Mesenchymal stem cell (in vitro differentiated cells and primary cell): Measurements from ENCODE around the gene EPHX1.

Experiments
- DNase-seq: peaks from one replicate; pipeline ENCODE4 v3.0.0-alpha.2; 2013
- H2AFZ ChIP-seq: one replicate; pipeline ENCODE4 v1.6.1; 2013; ENCODE audit warnings: low read depth, mild to moderate bottlenecking, control low read depth, inconsistent platforms, low read length, moderate library complexity
- H2AK5ac ChIP-seq: 2 replicates; pipeline ENCODE4 v1.6.1; 2013; ENCODE audit warnings: low read length, moderate library complexity, mild to moderate bottlenecking, inconsistent platforms; ENCODE audit not compliant: severe bottlenecking
- H2BK120ac ChIP-seq: one replicate; pipeline ENCODE4 v1.6.1; 2013; ENCODE audit warnings: low read depth, mild to moderate bottlenecking, inconsistent platforms, low read length, moderate library complexity
- H2BK12ac ChIP-seq, 2 experiments: one replicate each; pipeline ENCODE4 v1.6.1; 2013; ENCODE audit warnings: inconsistent platforms in 2 of 2, low read length in 2 of 2, mild to moderate bottlenecking in 2 of 2, moderate library complexity in 2 of 2, control low read depth in 1 of 2
- H2BK15ac ChIP-seq: one replicate; pipeline ENCODE4 v1.6.1; 2013; ENCODE audit warnings: mild to moderate bottlenecking, low read depth, inconsistent platforms; ENCODE audit not compliant: poor library complexity, severe bottlenecking
- H2BK5ac ChIP-seq: 2 replicates; pipeline ENCODE4 v1.6.1; 2013; ENCODE audit warnings: low read depth, mild to moderate bottlenecking, low read length, control low read depth, inconsistent platforms; ENCODE audit not compliant: poor library complexity, severe bottlenecking
- H3K14ac ChIP-seq, 2 experiments: one replicate each; pipeline ENCODE4 v1.6.1; 2013; ENCODE audit warnings: inconsistent platforms in 2 of 2, low read length in 2 of 2, control low read depth in 1 of 2, mild to moderate bottlenecking in 1 of 2, moderate library complexity in 1 of 2
- H3K18ac ChIP-seq, 2 experiments: one replicate each; pipeline ENCODE4 v1.6.1; 2013; ENCODE audit warnings: inconsistent platforms in 2 of 2, low read length in 2 of 2, control low read depth in 1 of 2, low read depth in 1 of 2, mild to moderate bottlenecking in 1 of 2
- H3K23ac ChIP-seq, 2 experiments: one replicate each; pipeline ENCODE4 v1.6.1; 2013; ENCODE audit warnings: inconsistent platforms in 2 of 2, low read length in 2 of 2, mild to moderate bottlenecking in 2 of 2, moderate library complexity in 2 of 2, control low read depth in 1 of 2
- H3K27ac ChIP-seq: 2 replicates; pipeline ENCODE4 v1.5.1; 2013; ENCODE audit warnings: mild to moderate bottlenecking, moderate library complexity, low read length, control low read depth, inconsistent platforms; ENCODE audit not compliant: poor library complexity, severe bottlenecking
- H3K27me3 ChIP-seq, 2 experiments: 2 replicates each; pipeline versions ENCODE4 v1.6.1 to v1.7.0; 2013; ENCODE audit warnings: low read length in 2 of 2, mild to moderate bottlenecking in 2 of 2, moderate library complexity in 2 of 2, control low read depth in 1 of 2, inconsistent platforms in 1 of 2; ENCODE audit not compliant: control insufficient read depth in 1 of 2, insufficient read depth in 1 of 2
- H3K36me3 ChIP-seq, 2 experiments: 2 replicates each; pipeline versions ENCODE4 v1.6.1 to v1.7.0; 2013; ENCODE audit warnings: low read length in 2 of 2, control low read depth in 1 of 2, inconsistent platforms in 1 of 2, low read depth in 1 of 2, mild to moderate bottlenecking in 1 of 2; ENCODE audit not compliant: insufficient read depth in 2 of 2, control insufficient read depth in 1 of 2
- H3K4ac ChIP-seq, 2 experiments: one replicate each; pipeline ENCODE4 v1.6.1; 2013; ENCODE audit warnings: inconsistent platforms in 2 of 2, low read length in 2 of 2, mild to moderate bottlenecking in 2 of 2, moderate library complexity in 2 of 2, control low read depth in 1 of 2, low read depth in 1 of 2
- H3K4me1 ChIP-seq: 2 replicates; pipeline ENCODE4 v1.6.1; 2013; ENCODE audit warnings: low read depth, low read length, control low read depth; ENCODE audit not compliant: control insufficient read depth, insufficient read depth
- H3K4me2 ChIP-seq: 2 replicates; pipeline ENCODE4 v1.6.1; 2013; ENCODE audit warnings: low read length, mild to moderate bottlenecking, inconsistent platforms; ENCODE audit not compliant: poor library complexity, severe bottlenecking
- H3K4me3 ChIP-seq, 2 experiments: 2 replicates each; pipeline versions ENCODE4 v1.5.1 to v1.7.0; 2013; ENCODE audit warnings: low read length in 2 of 2, mild to moderate bottlenecking in 2 of 2, control low read depth in 1 of 2, low read depth in 1 of 2; ENCODE audit not compliant: insufficient read depth in 1 of 2
- H3K79me1 ChIP-seq: replicated peaks from 2 replicates; pipeline ENCODE4 v1.6.1; 2013; ENCODE audit warnings: mild to moderate bottlenecking, control low read depth, low read length, inconsistent platforms; ENCODE audit not compliant: poor library complexity, severe bottlenecking
- H3K9ac ChIP-seq: 2 replicates; pipeline ENCODE4 v1.7.0; 2013; ENCODE audit warnings: mild to moderate bottlenecking, low read length, moderate library complexity
- H3K9me3 ChIP-seq: 2 replicates; pipeline ENCODE4 v1.7.0; 2013; ENCODE audit warnings: mild to moderate bottlenecking, low read length; ENCODE audit not compliant: control insufficient read depth
- H4K8ac ChIP-seq: one replicate; pipeline ENCODE4 v1.6.1; 2013; ENCODE audit warnings: inconsistent platforms, mild to moderate bottlenecking, low read length, moderate library complexity
- H4K91ac ChIP-seq: one replicate; pipeline ENCODE4 v1.6.1; 2013; ENCODE audit warnings: mild to moderate bottlenecking, low read length, inconsistent platforms
- WGBS: methylation state at CpG from one replicate; pipeline ENCODE4 v1.1.7; 2013; ENCODE audit warnings: mixed read lengths; 5-methylcytosine and 5-hydroxymethylcytosine counted together

Gene EPHX1

GRCh38 chr1:225848030-225848955 lies 38.4 kb downstream of the EPHX1 start:
- H2BK15ac ChIP-seq, result no peak overlapping the region
- no peak overlapping the region for H3K23ac ChIP-seq
- H3K9ac ChIP-seq, result no peak overlapping the region
- peak overlapping the region in 1 of 2 experiments; percentile 16 for H3K4ac ChIP-seq
- no peak overlapping the region for H2BK12ac ChIP-seq
- no peak overlapping the region for H3K4me3 ChIP-seq
- H3K4me2 ChIP-seq, result no peak overlapping the region
- no peak overlapping the region for H2BK120ac ChIP-seq
- H3K14ac ChIP-seq, result no peak overlapping the region
- H3K9me3 ChIP-seq, result no peaks in the 10 kb centered on the region
- H2AK5ac ChIP-seq, result no peak overlapping the region
- H4K8ac ChIP-seq, result no peak overlapping the region
- peaks cover 65 to 66% of the 10 kb centered on the region in 2 experiments for H3K36me3 ChIP-seq
- peaks cover 3% of the 10 kb centered on the region for H3K4me1 ChIP-seq
- no peak for DNase-seq
- no peaks in the 10 kb centered on the region for H3K79me1 ChIP-seq
- no peak overlapping the region for H3K27ac ChIP-seq
- 80% methylated on average over 15 of the region's 16 CpGs for whole genome bisulfite sequencing
- H2BK5ac ChIP-seq, result no peak overlapping the region
- H3K18ac ChIP-seq, result no peak overlapping the region
- H2AFZ ChIP-seq, result no peak overlapping the region
- H3K27me3 ChIP-seq, result no peaks in the 10 kb centered on the region
- H4K91ac ChIP-seq, result no peak overlapping the region

GRCh38 chr1:225849925-225850324 lies 40.0 kb downstream of the EPHX1 start:
- no peak overlapping the region for H3K18ac ChIP-seq
- 99% methylated on average over 5 of the region's 7 CpGs for WGBS
- H4K91ac ChIP-seq, result no peak overlapping the region
- no peaks in the 10 kb centered on the region for H3K4me1 ChIP-seq
- peaks cover 64 to 65% of the 10 kb centered on the region in 2 experiments for H3K36me3 ChIP-seq
- no peak overlapping the region for H2BK15ac ChIP-seq
- no peak overlapping the region for H3K4me3 ChIP-seq
- H3K9ac ChIP-seq, result no peak overlapping the region
- H3K14ac ChIP-seq, result no peak overlapping the region
- no peak overlapping the region for H2BK5ac ChIP-seq
- no peak overlapping the region for H3K23ac ChIP-seq
- H2BK12ac ChIP-seq, result no peak overlapping the region
- H4K8ac ChIP-seq, result no peak overlapping the region
- H3K4ac ChIP-seq, result no peak overlapping the region
- no peak overlapping the region for H3K27ac ChIP-seq
- no peak for DNase-seq
- no peak overlapping the region for H2BK120ac ChIP-seq
- H3K9me3 ChIP-seq, result no peaks in the 10 kb centered on the region
- no peak overlapping the region for H3K4me2 ChIP-seq
- no peaks in the 10 kb centered on the region for H3K27me3 ChIP-seq
- H3K79me1 ChIP-seq, result no peaks in the 10 kb centered on the region
- no peak overlapping the region for H2AFZ ChIP-seq
- H2AK5ac ChIP-seq, result no peak overlapping the region

DNA sequence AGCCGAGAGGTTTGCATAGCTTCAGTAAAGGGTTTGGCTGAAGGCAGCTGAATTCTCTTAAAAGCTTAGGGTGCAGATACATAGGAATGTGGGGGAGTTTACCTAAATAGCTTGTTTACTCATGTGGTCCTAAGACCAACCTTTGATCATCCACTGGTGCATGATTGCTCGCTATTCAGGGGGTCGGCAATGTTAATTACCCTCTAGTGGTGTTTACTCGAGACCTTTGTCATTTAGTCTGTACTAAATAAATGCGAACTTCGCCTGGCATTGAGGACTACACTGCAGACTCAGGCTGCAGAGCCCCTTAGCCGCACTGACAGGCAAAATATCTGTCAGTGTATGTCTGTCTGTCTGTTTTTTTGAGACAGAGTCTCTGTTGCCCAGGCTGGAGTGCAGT lies 40.4 kb downstream of the EPHX1 start:
- no peak for DNase-seq

DNA sequence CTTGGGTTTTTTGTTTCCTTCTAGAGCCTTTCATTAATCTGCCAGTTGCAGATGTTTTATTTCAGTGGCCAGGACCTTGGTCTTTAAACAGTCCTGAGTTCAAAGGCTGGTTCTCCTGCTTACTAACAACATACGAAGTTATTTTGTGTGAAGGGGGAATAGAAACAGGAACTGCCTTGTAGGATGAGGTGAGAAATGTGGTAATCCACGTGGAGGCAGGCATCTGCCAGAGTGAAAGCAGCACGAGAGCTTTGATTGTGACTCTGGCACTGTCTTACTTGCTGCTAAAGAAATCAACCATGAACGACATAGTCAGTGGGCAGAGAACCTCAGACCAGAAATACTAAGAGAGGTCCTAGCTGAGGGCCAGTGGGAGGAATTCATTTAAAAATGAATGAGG lies 41.9 kb downstream of the EPHX1 start:
- no peak overlapping the region for H3K9ac ChIP-seq
- H3K23ac ChIP-seq, result no peak overlapping the region
- H2BK15ac ChIP-seq, result no peak overlapping the region
- no peak overlapping the region for H3K4me3 ChIP-seq
- no peak for DNase-seq
- H2BK120ac ChIP-seq, result no peak overlapping the region
- H2BK5ac ChIP-seq, result no peak overlapping the region
- no peak overlapping the region for H3K14ac ChIP-seq
- H3K79me1 ChIP-seq, result no peaks in the 10 kb centered on the region
- no peak overlapping the region for H3K4me2 ChIP-seq
- no peak overlapping the region for H2AK5ac ChIP-seq
- no peak overlapping the region for H3K18ac ChIP-seq
- H3K9me3 ChIP-seq, result no peaks in the 10 kb centered on the region
- H3K27me3 ChIP-seq, result no peaks in the 10 kb centered on the region
- H2AFZ ChIP-seq, result no peak overlapping the region
- no peak overlapping the region for H3K4ac ChIP-seq
- 83% methylated on average over 4 of the region's 4 CpGs for WGBS
- no peak overlapping the region for H4K91ac ChIP-seq
- no peak overlapping the region for H2BK12ac ChIP-seq
- no peak overlapping the region for H4K8ac ChIP-seq
- no peaks in the 10 kb centered on the region for H3K4me1 ChIP-seq
- no peak overlapping the region for H3K27ac ChIP-seq
- H3K36me3 ChIP-seq, result peaks cover 50 to 69% of the 10 kb centered on the region in 2 experiments

More for the DNA sequence above, 40.4 kb downstream of the EPHX1 start:
- Histone ChIP-seq H3K36me3 (peaks cover 61 to 67% of the 10 kb centered on the region in 2 experiments), H3K18ac (no peak overlapping the region), H2AK5ac (no peak overlapping the region), H3K4ac (no peak overlapping the region), H2AFZ (no peak overlapping the region), H4K91ac (no peak overlapping the region), H3K9me3 (no peaks in the 10 kb centered on the region), H3K27ac (no peak overlapping the region), H3K27me3 (no peaks in the 10 kb centered on the region), H2BK12ac (no peak overlapping the region), H2BK120ac (no peak overlapping the region), H3K4me1 (no peaks in the 10 kb centered on the region), H2BK15ac (no peak overlapping the region), H3K4me3 (no peak overlapping the region), H3K14ac (no peak overlapping the region), H3K4me2 (no peak overlapping the region), H2BK5ac (no peak overlapping the region), H3K23ac (no peak overlapping the region), H4K8ac (no peak overlapping the region), H3K79me1 (no peaks in the 10 kb centered on the region), H3K9ac (no peak overlapping the region)
- WGBS, result 99% methylated on average over 7 of the region's 7 CpGs
